Neural progenitor cell (in vitro differentiated cells): ENCODE data around the gene TMEM175. TPM values are rescaled to one million over a fixed set of nuclear protein-coding genes. Genes with fewer than 3 reads are reported as not detected.

Experiments
- DNase-seq: peaks from one replicate; pipeline ENCODE4 v3.0.0-alpha.2; 2016; ENCODE audit warnings: low spot score
- H2AFZ ChIP-seq: fragments of 200-600 bp; sonication (generic); replicated peaks from 2 replicates; pipeline ENCODE4 v1.6.1; 2016; ENCODE audit warnings: antibody characterized with exemption
- H3F3A ChIP-seq: fragments of 200-600 bp; sonication (generic); 2 replicates; pipeline ENCODE4 v1.6.1; 2016; ENCODE audit warnings: antibody characterized with exemption, low read depth
- H3K27ac ChIP-seq: fragments of 200-600 bp; sonication (generic); 2 replicates; pipeline ENCODE4 v1.5.1; 2016; ENCODE audit warnings: mild to moderate bottlenecking
- H3K27me3 ChIP-seq: fragments of 200-600 bp; sonication (generic); 2 replicates; pipeline ENCODE4 v1.6.1; 2016; ENCODE audit warnings: mild to moderate bottlenecking, moderate library complexity
- H3K36me3 ChIP-seq: fragments of 200-600 bp; sonication (generic); 2 replicates; pipeline ENCODE4 v1.5.1; 2016
- H3K4me1 ChIP-seq: fragments of 200-600 bp; sonication (generic); 2 replicates; pipeline ENCODE4 v1.6.1; 2016; ENCODE audit warnings: mixed run types
- H3K4me2 ChIP-seq: fragments of 200-600 bp; sonication (generic); 2 replicates; pipeline ENCODE4 v1.6.1; 2016
- H3K4me3 ChIP-seq: fragments of 200-600 bp; sonication (generic); 2 replicates; pipeline ENCODE4 v1.5.1; 2016
- H3K79me2 ChIP-seq: fragments of 200-600 bp; sonication (generic); 2 replicates; pipeline ENCODE4 v1.6.1; 2016; ENCODE audit warnings: low read depth
- H3K9ac ChIP-seq: fragments of 200-600 bp; sonication (generic); 2 replicates; pipeline ENCODE4 v1.6.1; 2016
- H3K9me3 ChIP-seq: fragments of 200-600 bp; sonication (generic); 2 replicates; pipeline ENCODE4 v1.5.1; 2016; ENCODE audit warnings: low read depth
- H4K20me1 ChIP-seq: fragments of 200-600 bp; sonication (generic); 2 replicates; pipeline ENCODE4 v1.6.1; 2016; ENCODE audit warnings: low read depth
- H3K27ac Mint-ChIP-seq: 3 replicates; pipeline ENCODE4 v1.8.0; 2021; ENCODE audit warnings: mixed read lengths
- H3K27me3 Mint-ChIP-seq: 2 replicates; pipeline ENCODE4 v1.8.0; 2022; ENCODE audit warnings: low read depth, mild to moderate bottlenecking, inconsistent platforms, moderate library complexity, mixed read lengths; ENCODE audit not compliant: insufficient read depth
- H3K36me3 Mint-ChIP-seq: 3 replicates; pipeline ENCODE4 v1.8.0; 2021; ENCODE audit warnings: mixed read lengths
- H3K4me1 Mint-ChIP-seq: 3 replicates; pipeline ENCODE4 v1.8.0; 2021; ENCODE audit warnings: mixed read lengths
- H3K4me3 Mint-ChIP-seq: 3 replicates; pipeline ENCODE4 v1.8.0; 2021; ENCODE audit warnings: mild to moderate bottlenecking, moderate library complexity, mixed read lengths
- H3K9me3 Mint-ChIP-seq: 3 replicates; pipeline ENCODE4 v1.8.0; 2020; ENCODE audit warnings: mixed read lengths
- EZH2 ChIP-seq: fragments of 200-600 bp; sonication (generic); IDR thresholded peaks from 2 replicates; pipeline ENCODE4 v1.6.1; 2017; ENCODE audit warnings: antibody characterized with exemption, mild to moderate bottlenecking, moderate library complexity
- EZH2phosphoT487 ChIP-seq: fragments of 200-600 bp; sonication (generic); IDR thresholded peaks from 2 replicates; pipeline ENCODE4 v1.6.1; 2017; ENCODE audit warnings: antibody characterized with exemption
- total RNA-seq: library from RNA; depleted of rRNA; stranded (reverse); fragments of >200 nt; gene quantifications from 2 replicates; pipeline ENCODE4 v1.2.3, GENCODE V29; 2015; ENCODE audit warnings: low replicate concordance
- TF ChIP-seq, protein P1 (sequence below): fragments of 200-600 bp; sonication (generic); IDR thresholded peaks from 2 replicates; pipeline ENCODE4 v1.5.1; 2017; ENCODE audit warnings: antibody characterized with exemption, mild to moderate bottlenecking

Gene TMEM175
- total RNA-seq, 1 donor from 2014 or later: 4.4 TPM

DNA sequence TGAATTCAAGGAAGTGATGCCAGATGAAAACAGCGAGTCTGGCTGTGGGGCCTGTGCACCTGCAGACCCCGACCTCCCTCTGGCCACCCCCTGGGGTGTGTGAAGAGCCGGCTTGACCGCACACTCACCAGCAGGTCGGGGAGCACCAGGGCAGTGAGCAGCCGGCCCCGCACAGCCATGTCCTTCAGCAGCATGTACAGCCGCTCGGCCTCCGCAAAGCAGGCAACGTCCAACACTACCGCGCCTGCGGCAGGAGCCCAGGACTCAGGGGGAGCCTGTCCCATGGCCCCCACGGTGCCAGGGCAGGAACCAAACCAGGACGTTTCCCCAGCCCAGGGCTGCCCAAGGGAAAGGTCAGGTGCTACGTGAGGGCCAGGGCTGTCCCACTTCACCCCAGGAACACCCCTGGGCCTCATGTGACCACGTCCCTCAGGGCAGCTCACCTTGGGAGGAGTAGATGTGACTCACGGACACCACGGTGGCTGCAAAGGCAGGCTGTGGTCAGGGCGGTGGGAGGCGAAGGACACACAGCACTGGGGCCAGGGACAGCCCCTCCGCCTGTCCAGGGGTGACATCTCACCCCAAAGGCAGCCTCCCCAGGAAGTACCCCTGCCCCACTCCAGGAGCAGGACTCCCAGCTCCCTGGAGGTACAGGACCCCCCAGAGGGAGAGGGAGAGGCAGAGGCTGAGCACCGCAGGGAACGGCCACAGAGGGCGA, 32.9 kb downstream of the TMEM175 start:
- no peaks in the 10 kb centered on the region for H3F3A ChIP-seq
- peaks cover 34% of the 10 kb centered on the region for H3K27me3 ChIP-seq
- TF ChIP-seq EZH2: no peak
- no peak for TF ChIP-seq EZH2phosphoT487
- TF ChIP-seq, protein P1, sequence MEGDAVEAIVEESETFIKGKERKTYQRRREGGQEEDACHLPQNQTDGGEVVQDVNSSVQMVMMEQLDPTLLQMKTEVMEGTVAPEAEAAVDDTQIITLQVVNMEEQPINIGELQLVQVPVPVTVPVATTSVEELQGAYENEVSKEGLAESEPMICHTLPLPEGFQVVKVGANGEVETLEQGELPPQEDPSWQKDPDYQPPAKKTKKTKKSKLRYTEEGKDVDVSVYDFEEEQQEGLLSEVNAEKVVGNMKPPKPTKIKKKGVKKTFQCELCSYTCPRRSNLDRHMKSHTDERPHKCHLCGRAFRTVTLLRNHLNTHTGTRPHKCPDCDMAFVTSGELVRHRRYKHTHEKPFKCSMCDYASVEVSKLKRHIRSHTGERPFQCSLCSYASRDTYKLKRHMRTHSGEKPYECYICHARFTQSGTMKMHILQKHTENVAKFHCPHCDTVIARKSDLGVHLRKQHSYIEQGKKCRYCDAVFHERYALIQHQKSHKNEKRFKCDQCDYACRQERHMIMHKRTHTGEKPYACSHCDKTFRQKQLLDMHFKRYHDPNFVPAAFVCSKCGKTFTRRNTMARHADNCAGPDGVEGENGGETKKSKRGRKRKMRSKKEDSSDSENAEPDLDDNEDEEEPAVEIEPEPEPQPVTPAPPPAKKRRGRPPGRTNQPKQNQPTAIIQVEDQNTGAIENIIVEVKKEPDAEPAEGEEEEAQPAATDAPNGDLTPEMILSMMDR: no peak
- Mint-ChIP-seq H3K9me3 (no peaks in the 10 kb centered on the region), H3K4me1 (no peaks in the 10 kb centered on the region), H3K27me3 (no peaks in the 10 kb centered on the region), H3K27ac (no peak overlapping the region), H3K4me3 (no peak overlapping the region), H3K36me3 (no peaks in the 10 kb centered on the region)
- H2AFZ ChIP-seq: no peak overlapping the region
- peaks cover 11% of the 10 kb centered on the region for H4K20me1 ChIP-seq
- no peak overlapping the region for H3K4me2 ChIP-seq
- no peaks in the 10 kb centered on the region for H3K4me1 ChIP-seq
- no peak for DNase-seq
- no peaks in the 10 kb centered on the region for H3K9me3 ChIP-seq
- H3K36me3 ChIP-seq: no peaks in the 10 kb centered on the region
- no peak overlapping the region for H3K9ac ChIP-seq
- no peak overlapping the region for H3K4me3 ChIP-seq
- no peaks in the 10 kb centered on the region for H3K79me2 ChIP-seq
- H3K27ac ChIP-seq: no peak overlapping the region

DNA sequence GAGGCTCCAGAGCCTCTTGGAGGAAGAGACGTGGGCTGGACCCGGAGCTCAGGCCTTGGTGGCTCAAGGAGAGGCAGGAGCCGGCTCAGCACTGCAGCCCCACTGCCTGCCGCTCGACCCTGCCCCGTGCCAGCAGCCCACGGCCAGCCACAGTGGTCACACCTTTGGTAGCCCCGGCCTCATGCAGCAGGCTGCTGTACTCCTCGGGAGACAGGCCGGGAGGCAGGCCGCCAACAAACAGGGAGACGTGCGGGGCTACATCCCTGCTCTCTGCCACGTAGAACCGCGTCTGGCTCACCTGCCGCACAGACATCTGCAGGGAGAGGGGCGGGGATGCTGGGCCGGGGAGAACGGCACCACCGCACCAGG, 33.5 kb downstream of the TMEM175 start:
- Histone ChIP-seq H3K27me3 (peaks cover 39% of the 10 kb centered on the region), H3K79me2 (no peaks in the 10 kb centered on the region), H3K4me3 (no peak overlapping the region), H4K20me1 (peaks cover 14% of the 10 kb centered on the region), H3K9ac (no peak overlapping the region), H3K4me2 (no peak overlapping the region), H3K4me1 (no peaks in the 10 kb centered on the region), H3K27ac (no peak overlapping the region), H3K36me3 (no peaks in the 10 kb centered on the region), H3K9me3 (no peaks in the 10 kb centered on the region), H3F3A (no peaks in the 10 kb centered on the region), H2AFZ (no peak overlapping the region)
- H3K27me3 Mint-ChIP-seq: no peaks in the 10 kb centered on the region
- no peak overlapping the region for H3K27ac Mint-ChIP-seq
- H3K4me3 Mint-ChIP-seq: no peak overlapping the region
- H3K4me1 Mint-ChIP-seq: no peaks in the 10 kb centered on the region
- no peak for DNase-seq
- TF ChIP-seq EZH2 (no peak), EZH2phosphoT487 (no peak)
- TF ChIP-seq, protein P1: no peak
- no peaks in the 10 kb centered on the region for H3K9me3 Mint-ChIP-seq
- peaks cover 2% of the 10 kb centered on the region for H3K36me3 Mint-ChIP-seq

DNA sequence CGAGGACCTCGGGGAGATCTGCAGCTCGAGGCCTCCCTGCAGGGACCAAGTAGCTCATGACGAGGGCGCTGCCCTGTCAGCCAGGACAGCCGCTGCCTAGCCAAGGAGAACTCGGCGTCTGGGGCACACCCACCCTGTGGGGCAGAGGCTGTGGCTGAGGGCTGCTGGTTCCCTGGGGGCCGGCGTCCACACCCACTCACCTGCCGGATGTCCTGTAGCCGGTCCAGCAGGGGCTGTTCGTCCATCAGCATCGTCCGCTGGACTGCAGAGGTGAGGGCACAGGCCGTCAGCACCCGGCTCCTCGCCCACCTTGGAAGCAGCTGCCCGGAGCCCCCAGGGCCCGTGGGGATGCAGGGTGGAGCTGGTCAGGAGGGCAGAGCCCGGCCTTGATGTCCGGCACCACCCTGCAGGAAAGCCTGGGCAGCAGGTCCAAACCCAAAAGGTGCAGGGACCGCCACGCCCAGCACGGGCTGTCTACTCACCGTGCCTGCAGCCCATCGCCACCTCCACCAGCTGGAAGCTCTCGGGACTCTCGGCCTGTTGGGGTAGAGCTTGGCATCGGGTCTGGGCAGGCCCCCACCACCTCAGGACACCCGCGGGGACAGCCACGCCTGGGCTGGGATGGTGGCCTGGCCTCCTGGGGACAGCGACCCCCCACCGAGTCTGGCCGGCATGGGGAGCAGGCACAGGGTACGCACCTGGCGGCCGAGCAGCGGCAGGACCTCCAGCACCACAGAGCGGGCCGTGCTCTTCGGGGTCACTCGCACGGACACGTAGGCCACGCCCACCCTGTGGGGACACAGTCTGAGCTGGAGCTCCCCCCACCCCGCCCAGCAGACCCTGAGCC, 34.2 kb downstream of the TMEM175 start:
- Histone ChIP-seq H3F3A (no peaks in the 10 kb centered on the region), H2AFZ (no peak overlapping the region), H3K36me3 (no peaks in the 10 kb centered on the region), H3K27me3 (peaks cover 46% of the 10 kb centered on the region), H3K4me1 (no peaks in the 10 kb centered on the region), H3K9me3 (no peaks in the 10 kb centered on the region), H3K27ac (no peak overlapping the region), H3K9ac (no peak overlapping the region), H3K4me3 (no peak overlapping the region), H3K79me2 (no peaks in the 10 kb centered on the region), H4K20me1 (peaks cover 20% of the 10 kb centered on the region), H3K4me2 (no peak overlapping the region)
- DNase-seq: no peak
- no peak for TF ChIP-seq EZH2phosphoT487
- TF ChIP-seq, protein P1: no peak
- TF ChIP-seq EZH2: no peak
- no peak overlapping the region for H3K4me3 Mint-ChIP-seq
- H3K36me3 Mint-ChIP-seq: peaks cover 2% of the 10 kb centered on the region
- no peaks in the 10 kb centered on the region for H3K4me1 Mint-ChIP-seq
- H3K27ac Mint-ChIP-seq: no peak overlapping the region
- H3K27me3 Mint-ChIP-seq: peaks cover 2% of the 10 kb centered on the region
- H3K9me3 Mint-ChIP-seq: no peaks in the 10 kb centered on the region
